SU-DHL-6 (cell line): Measurements from ENCODE around the gene KCTD11.

ENCODE experiments used
- H2AFZ ChIP-seq: fragments of 200-600 bp; sonication (generic); 2 replicates; pipeline ENCODE4 v1.6.1; 2014; ENCODE audit warnings: low read depth, mild to moderate bottlenecking, moderate library complexity, mixed read lengths, antibody characterized with exemption, low read length; ENCODE audit not compliant: severe bottlenecking
- H3F3A ChIP-seq: fragments of 200-600 bp; shearing (Covaris generic); 2 replicates; pipeline ENCODE4 v1.6.0; 2016; ENCODE audit warnings: antibody characterized with exemption, mild to moderate bottlenecking; ENCODE audit not compliant: insufficient read depth
- H3K27ac ChIP-seq: fragments of 200-600 bp; sonication (generic); 2 replicates; pipeline ENCODE4 v1.5.1; 2016; ENCODE audit warnings: low read depth, mild to moderate bottlenecking, low read length, moderate library complexity, mixed read lengths
- H3K27me3 ChIP-seq: fragments of 200-600 bp; sonication (generic), shearing (Covaris generic); 2 replicates; pipeline ENCODE4 v1.6.0; 2014; ENCODE audit warnings: mild to moderate bottlenecking, low read length
- H3K36me3 ChIP-seq: fragments of 200-600 bp; sonication (generic); 2 replicates; pipeline ENCODE4 v1.6.1; 2014; ENCODE audit warnings: mild to moderate bottlenecking, low read length, mixed read lengths
- H3K4me2 ChIP-seq: fragments of 300-600, 200-600 bp; shearing (Covaris generic), sonication (generic); 2 replicates; pipeline ENCODE4 v1.6.0; 2014; ENCODE audit warnings: low read length, low read depth, mild to moderate bottlenecking; ENCODE audit not compliant: poor library complexity, severe bottlenecking
- H3K4me3 ChIP-seq: fragments of 200-600 bp; sonication (generic); 2 replicates; pipeline ENCODE4 v1.5.1; 2014; ENCODE audit warnings: antibody characterized with exemption, low read length, mild to moderate bottlenecking, mixed read lengths; ENCODE audit not compliant: insufficient read depth, poor library complexity, severe bottlenecking
- H3K79me2 ChIP-seq: fragments of 200-600 bp; sonication (generic); 2 replicates; pipeline ENCODE4 v1.6.1; 2014; ENCODE audit warnings: mild to moderate bottlenecking, low read length, moderate library complexity; ENCODE audit not compliant: insufficient read depth
- H3K9ac ChIP-seq: fragments of 200-600 bp; sonication (generic); 2 replicates; pipeline ENCODE4 v1.7.0; 2014; ENCODE audit warnings: mild to moderate bottlenecking, low read length
- H3K9me2 ChIP-seq: fragments of 200-600 bp; sonication (generic); replicated peaks from 2 replicates; pipeline ENCODE4 v1.6.1; 2014; ENCODE audit warnings: low read length; ENCODE audit not compliant: insufficient read depth
- H3K9me3 ChIP-seq: fragments of 200-600 bp; sonication (generic); 2 replicates; pipeline ENCODE4 v1.6.1; 2014; ENCODE audit warnings: low read length, mixed read lengths; ENCODE audit not compliant: insufficient read depth
- H4K20me1 ChIP-seq: fragments of 200-600 bp; sonication (generic); 2 replicates; pipeline ENCODE4 v1.6.1; 2014; ENCODE audit warnings: low read depth, mild to moderate bottlenecking, antibody characterized with exemption, low read length, moderate library complexity, mixed read lengths
- CTCF ChIP-seq: fragments of 200-600 bp; sonication (generic); IDR thresholded peaks from one replicate; pipeline ENCODE4 v1.5.1; 2017; ENCODE audit warnings: antibody characterized with exemption, mild to moderate bottlenecking, low read length, moderate library complexity; ENCODE audit not compliant: insufficient read depth, poor library complexity, severe bottlenecking
- EZH2phosphoT487 ChIP-seq: fragments of 200-600 bp; sonication (generic), shearing (Covaris generic); conservative IDR thresholded peaks from 2 replicates; pipeline ENCODE4 v1.6.1; 2018; ENCODE audit warnings: mild to moderate bottlenecking, antibody characterized with exemption, low read length, moderate library complexity, mixed read lengths

KCTD11 gene

GRCh38 chr17:7392696-7393612 is 41.0 kb downstream of the KCTD11 start:
- H3K9me3 ChIP-seq, result no peaks in the 10 kb centered on the region
- peak overlapping the region; percentile 80 for H3K9ac ChIP-seq
- H3F3A ChIP-seq, result 0 out of 2 replicates have a peak, but pooled peaks cover 3% of the 10 kb centered on the region
- no peak overlapping the region for H3K27ac ChIP-seq
- H3K79me2 ChIP-seq, result no peaks in the 10 kb centered on the region
- no peaks in the 10 kb centered on the region for H3K36me3 ChIP-seq
- peak overlapping the region; percentile 94 for H2AFZ ChIP-seq
- no peaks in the 10 kb centered on the region for H3K9me2 ChIP-seq
- no peak for TF ChIP-seq CTCF
- TF ChIP-seq EZH2phosphoT487, result no peak
- no peaks in the 10 kb centered on the region for H4K20me1 ChIP-seq
- H3K4me3 ChIP-seq, result peak overlapping the region; percentile 71
- H3K4me2 ChIP-seq, result peak overlapping the region; percentile 82
- H3K27me3 ChIP-seq, result no peaks in the 10 kb centered on the region

DNA sequence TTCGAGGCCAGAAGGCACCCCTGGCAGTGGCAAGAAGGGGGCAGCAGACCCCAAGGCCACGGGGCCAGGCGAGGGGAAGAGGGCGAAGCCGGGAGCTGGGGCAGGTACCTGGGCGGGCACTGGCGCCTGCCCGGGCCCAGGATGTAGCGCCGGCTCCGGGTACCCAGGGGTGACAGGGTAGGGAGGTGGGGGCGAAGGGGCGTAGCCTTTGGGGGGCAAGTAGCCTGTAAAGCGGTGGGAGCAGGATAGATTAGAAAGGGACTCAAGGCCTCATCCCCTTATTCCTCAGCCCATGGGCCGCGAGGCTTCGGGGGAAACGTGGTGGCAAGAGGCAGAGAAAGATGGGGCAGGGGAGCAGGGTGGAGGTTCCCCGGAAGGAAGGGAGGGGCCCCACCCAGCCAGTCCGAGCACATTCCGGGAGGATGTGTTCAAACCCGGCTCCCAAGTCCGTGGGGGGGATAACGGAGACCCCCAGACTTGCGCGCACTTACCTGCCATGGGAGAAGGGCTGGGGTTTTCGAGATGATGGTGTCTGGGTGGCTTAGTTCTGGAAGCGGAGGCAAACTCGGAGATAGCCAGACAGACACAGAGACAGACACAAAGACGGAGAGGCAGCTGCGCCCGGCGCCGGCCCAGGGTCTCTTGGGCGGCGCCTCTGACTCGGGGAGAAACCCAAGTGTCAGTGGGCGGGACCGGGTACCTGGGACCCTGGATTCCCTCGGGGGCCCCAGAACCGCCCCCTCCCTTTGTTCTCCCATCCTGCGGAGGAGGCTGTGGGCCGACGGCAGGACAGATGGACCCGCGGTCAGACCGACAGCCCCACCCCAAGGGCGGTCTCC is 41.9 kb downstream of the KCTD11 start:
- Histone ChIP-seq H3K9me2 (no peaks in the 10 kb centered on the region), H3K4me3 (peak overlapping the region; percentile 71), H4K20me1 (no peaks in the 10 kb centered on the region), H3K4me2 (peak overlapping the region; percentile 82), H3K36me3 (no peaks in the 10 kb centered on the region), H3K9me3 (no peaks in the 10 kb centered on the region), H3K79me2 (no peaks in the 10 kb centered on the region), H3F3A (0 out of 2 replicates have a peak, but pooled peaks cover 3% of the 10 kb centered on the region), H3K27me3 (no peaks in the 10 kb centered on the region), H3K9ac (peak overlapping the region; percentile 80), H3K27ac (peak overlapping the region; percentile 40), H2AFZ (peak overlapping the region; percentile 94)
- TF ChIP-seq CTCF (no peak), EZH2phosphoT487 (no peak)

- peak within 1 kb of the TSS; percentile 80 for H3K9ac ChIP-seq
- peak within 1 kb of the TSS; percentile 94 for H2AFZ ChIP-seq
- peak within 1 kb of the TSS; percentile 71 for H3K4me3 ChIP-seq
- H3K4me2 ChIP-seq, result peak within 1 kb of the TSS; percentile 82
- no peaks in the 10 kb centered on the region for H3K9me2 ChIP-seq
- peak within 1 kb of the TSS; percentile 40 for H3K27ac ChIP-seq
- no peak for TF ChIP-seq CTCF
- no peak for TF ChIP-seq EZH2phosphoT487
- no peaks in the 10 kb centered on the region for H3K27me3 ChIP-seq
- no peaks in the 10 kb centered on the region for H4K20me1 ChIP-seq
- no peaks in the 10 kb centered on the region for H3K9me3 ChIP-seq
- H3K36me3 ChIP-seq, result no peaks in the 10 kb centered on the region
- 0 out of 2 replicates have a peak, but pooled peaks cover 3% of the 10 kb centered on the region for H3F3A ChIP-seq
- no peaks in the 10 kb centered on the region for H3K79me2 ChIP-seq
These were observed 42.7 kb downstream of the KCTD11 start, which contains the start of gene PLSCR3 for GRCh38 chr17:7394452-7395191. Gene PLSCR3 (minus strand): TSS chr17:7394525. CDS start chr17:7394110, 415 bp downstream.
